Heart right ventricle (tissue), 16 donors: ENCODE measurements around the gene GGCT. TPM values are rescaled to one million over a fixed set of nuclear protein-coding genes. Genes with fewer than 3 reads are reported as not detected.
A peak's percentile ranks its signal among the peaks of the same experiment; 100 is the strongest.

Experiments used
- ATAC-seq, 8 donors: fragments of 200-7000 bp; cut with Tn5 transposase; one replicate each; pipeline ENCODE4 v1.9.1; 2020; ENCODE audit warnings: mild to moderate bottlenecking in 8 of 8, moderate library complexity in 8 of 8, moderate number of reproducible peaks in 1 of 8
- DNase-seq, 2 donors: peaks; one replicate each; pipeline ENCODE4 v3.0.0-alpha.2; 2020
- H3K27ac ChIP-seq, 10 donors: fragments of 200-600 bp; sonication (generic) in 2 of 10; one replicate each; pipeline versions ENCODE4 v1.5.0 to v1.8.0; 2020 to 2022; ENCODE audit warnings: mild to moderate bottlenecking in 3 of 10
- H3K27me3 ChIP-seq, 7 donors: fragments of 200-600 bp; one replicate each; pipeline ENCODE4 v1.8.0; 2021 to 2022; ENCODE audit warnings: mild to moderate bottlenecking in 2 of 7
- H3K36me3 ChIP-seq, 9 donors: fragments of 200-600 bp; sonication (generic) in 1 of 9; one replicate each; pipeline versions ENCODE4 v1.5.0 to v1.8.0; 2020 to 2022; ENCODE audit warnings: mild to moderate bottlenecking in 2 of 9
- H3K4me1 ChIP-seq, 9 donors: fragments of 200-600 bp; sonication (generic) in 1 of 9; one replicate each; pipeline versions ENCODE4 v1.5.0 to v1.8.0; 2020 to 2022; ENCODE audit warnings: mild to moderate bottlenecking in 4 of 9
- H3K4me3 ChIP-seq, 10 donors: fragments of 200-600 bp; sonication (generic) in 2 of 10; one replicate each; pipeline versions ENCODE4 v1.5.0 to v1.8.0; 2020 to 2022; ENCODE audit warnings: mild to moderate bottlenecking in 7 of 10, moderate library complexity in 2 of 10
- H3K9me3 ChIP-seq, 11 donors: fragments of 200-600 bp in 10 of 11; sonication (generic) in 2 of 11; one replicate each; pipeline versions ENCODE4 v1.5.0 to v1.8.0; 2013 to 2022; ENCODE audit warnings: mild to moderate bottlenecking in 2 of 11, control low read depth in 1 of 11, moderate library complexity in 1 of 11
- WGBS, 2 donors: extraction: QIAGEN DNeasy Blood & Tissue Kit; methylation state at CpG; one replicate each; pipeline ENCODE4 v1.1.7; 2013; ENCODE audit warnings: inconsistent platforms in 1 of 2; 5-methylcytosine and 5-hydroxymethylcytosine counted together
- intact Hi-C, 10 donors: fragments of 100-400 bp; cut with DNase I; formaldehyde crosslinking; loops; one replicate each; pipeline versions ENCODE4 v1.11.1 to v1.14.2; 2022
- polyA plus RNA-seq, 2 donors: library from polyadenylated mRNA; stranded (reverse); fragments of 200-250 nt; gene quantifications; one replicate each; pipeline ENCODE4 v1.2.3, GENCODE V29; 2013
- total RNA-seq, 10 donors: library from RNA; stranded (reverse); fragmentation: NEBNext Ultra II Directional in 3 of 10; extraction: Animal tissue kit (Norgen Biotek cat#: 25700) in 3 of 10; gene quantifications; one replicate each; pipeline versions ENCODE4 v1.2.1 to v1.2.4, GENCODE V29; 2021 to 2023
- TF ChIP-seq, protein P1 (sequence below), 9 donors: fragments of 200-600 bp; sonication (generic) in 2 of 9; IDR thresholded peaks; one replicate each; pipeline versions ENCODE4 v1.5.0 to v1.8.0; 2021 to 2022; ENCODE audit warnings: antibody characterized with exemption in 9 of 9, mild to moderate bottlenecking in 5 of 9, moderate library complexity in 1 of 9
- donor health status: Arrhythmogenic right ventricular cardiomyopathy.
- donor health status: ischemic (EF 13 %, LVEDD 7.1; RV severe dilation, severe dysfunction).
- donor health status: healthy with polysubstance abuse.
- donor health status: DM: no; HTN: yes; CAD: no.
- donor health status: DM: no; HTN: no; CAD: no.
- donor health status: ischemic (EF 25% LVEDD 6.9; RV normal size, moderate dysfunction).
- donor health status: ischemic (EF 25% LVEDD 5.7; RV mildly dilated, moderate dysfunction).
- donor health status: healthy.
- donor health status: DM: yes; HTN: yes; CAD: no.
- donor health status: Ischemic cardiomyopathy.
- donor health status: ischemic (EF 35%, LVEDD 5.7; RV mildly dilated, moderate dysfunction).
- donor health status: nonischemic (EF 11% LVEDD 7.7; RV severe dilation, severe dysfunction).
- donor health status: DM: yes; HTN: yes; CAD: no.
- donor health status: PGD.
- donor health status: ischemic (EF 29% LVEDD 5.4; RV normal size, mild dysfunction).
- donor health status: nonischemic (EF 23%, LVEDD 6.1; RV moderate dilation, normal function).

The GGCT gene
- total and polyA plus RNA-seq, 12 donors = 13.8 to 54.2 (median 18.7) TPM

DNA sequence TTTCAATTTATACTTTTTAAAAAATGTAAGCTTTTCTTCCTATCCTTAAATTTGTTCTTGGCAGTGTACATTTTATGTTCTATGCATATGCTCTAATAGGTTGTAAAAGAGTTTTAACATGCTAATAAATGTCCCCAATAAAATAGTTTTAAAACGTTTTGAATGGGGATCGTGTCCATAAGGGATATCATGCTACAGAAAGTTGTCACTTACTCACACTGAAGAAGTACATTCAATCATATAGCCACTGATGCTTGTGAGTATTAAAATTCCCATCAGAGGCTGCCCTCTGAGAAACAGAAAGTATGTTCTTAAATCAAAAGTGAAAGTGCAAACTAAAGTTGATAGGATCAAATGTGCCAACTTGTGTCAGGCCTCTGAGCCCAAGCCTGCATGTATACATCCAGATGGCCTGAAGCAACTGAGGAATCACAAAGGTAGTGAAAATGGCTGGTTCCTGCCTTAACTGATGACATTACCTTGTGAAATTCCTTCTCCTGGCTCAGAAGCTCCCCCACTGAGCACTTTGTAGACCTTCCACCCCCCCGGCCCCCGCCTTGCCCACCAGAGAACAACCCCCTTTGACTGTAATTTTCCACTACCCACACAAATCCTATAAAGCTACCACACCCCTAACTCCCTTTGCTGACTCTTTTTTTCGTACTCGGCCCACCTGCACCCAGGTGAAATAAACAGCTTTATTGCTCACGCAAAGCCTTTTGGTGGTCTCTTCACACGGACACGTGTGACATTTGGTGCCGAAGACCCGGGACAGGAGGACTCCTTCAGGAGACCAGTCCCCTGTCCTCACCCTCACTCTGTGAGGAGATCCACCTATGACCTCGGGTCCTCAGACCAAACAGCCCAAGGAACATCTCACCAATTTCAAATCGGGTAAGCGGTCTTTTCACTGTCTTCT, 25.2 kb downstream of the GGCT start:
- Histone ChIP-seq H3K36me3 (peaks cover 0 to 5% (median 0%) of the 10 kb centered on the region in 9 donors), H3K9me3 (no peaks in the 10 kb centered on the region), H3K4me3 (peak overlapping the region in 9 of 10 donors; percentile 60 to 88 (median 81)), H3K4me1 (peaks cover 13 to 47% (median 41%) of the 10 kb centered on the region in 9 donors), H3K27me3 (no peaks in the 10 kb centered on the region), H3K27ac (peak overlapping the region; percentile 88 to 99 (median 96))
- 85 to 87% methylated on average over 14 of the region's 14 CpGs for WGBS, 2 donors
- intact Hi-C loops = loop anchor here in 3 of 10 donors (2.0 to 10.0 kb wide), 2 partner anchors 25 to 195 kb away; partner anchors contain the start of genes GGCT (in 3 of the 3) and ZNRF2 (in 1 of the 3)
- TF ChIP-seq, protein P1, sequence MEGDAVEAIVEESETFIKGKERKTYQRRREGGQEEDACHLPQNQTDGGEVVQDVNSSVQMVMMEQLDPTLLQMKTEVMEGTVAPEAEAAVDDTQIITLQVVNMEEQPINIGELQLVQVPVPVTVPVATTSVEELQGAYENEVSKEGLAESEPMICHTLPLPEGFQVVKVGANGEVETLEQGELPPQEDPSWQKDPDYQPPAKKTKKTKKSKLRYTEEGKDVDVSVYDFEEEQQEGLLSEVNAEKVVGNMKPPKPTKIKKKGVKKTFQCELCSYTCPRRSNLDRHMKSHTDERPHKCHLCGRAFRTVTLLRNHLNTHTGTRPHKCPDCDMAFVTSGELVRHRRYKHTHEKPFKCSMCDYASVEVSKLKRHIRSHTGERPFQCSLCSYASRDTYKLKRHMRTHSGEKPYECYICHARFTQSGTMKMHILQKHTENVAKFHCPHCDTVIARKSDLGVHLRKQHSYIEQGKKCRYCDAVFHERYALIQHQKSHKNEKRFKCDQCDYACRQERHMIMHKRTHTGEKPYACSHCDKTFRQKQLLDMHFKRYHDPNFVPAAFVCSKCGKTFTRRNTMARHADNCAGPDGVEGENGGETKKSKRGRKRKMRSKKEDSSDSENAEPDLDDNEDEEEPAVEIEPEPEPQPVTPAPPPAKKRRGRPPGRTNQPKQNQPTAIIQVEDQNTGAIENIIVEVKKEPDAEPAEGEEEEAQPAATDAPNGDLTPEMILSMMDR (IDR thresholded peaks at IDR 0.05) = no peak
- DNase-seq (no peak), ATAC-seq (no peak)

DNA sequence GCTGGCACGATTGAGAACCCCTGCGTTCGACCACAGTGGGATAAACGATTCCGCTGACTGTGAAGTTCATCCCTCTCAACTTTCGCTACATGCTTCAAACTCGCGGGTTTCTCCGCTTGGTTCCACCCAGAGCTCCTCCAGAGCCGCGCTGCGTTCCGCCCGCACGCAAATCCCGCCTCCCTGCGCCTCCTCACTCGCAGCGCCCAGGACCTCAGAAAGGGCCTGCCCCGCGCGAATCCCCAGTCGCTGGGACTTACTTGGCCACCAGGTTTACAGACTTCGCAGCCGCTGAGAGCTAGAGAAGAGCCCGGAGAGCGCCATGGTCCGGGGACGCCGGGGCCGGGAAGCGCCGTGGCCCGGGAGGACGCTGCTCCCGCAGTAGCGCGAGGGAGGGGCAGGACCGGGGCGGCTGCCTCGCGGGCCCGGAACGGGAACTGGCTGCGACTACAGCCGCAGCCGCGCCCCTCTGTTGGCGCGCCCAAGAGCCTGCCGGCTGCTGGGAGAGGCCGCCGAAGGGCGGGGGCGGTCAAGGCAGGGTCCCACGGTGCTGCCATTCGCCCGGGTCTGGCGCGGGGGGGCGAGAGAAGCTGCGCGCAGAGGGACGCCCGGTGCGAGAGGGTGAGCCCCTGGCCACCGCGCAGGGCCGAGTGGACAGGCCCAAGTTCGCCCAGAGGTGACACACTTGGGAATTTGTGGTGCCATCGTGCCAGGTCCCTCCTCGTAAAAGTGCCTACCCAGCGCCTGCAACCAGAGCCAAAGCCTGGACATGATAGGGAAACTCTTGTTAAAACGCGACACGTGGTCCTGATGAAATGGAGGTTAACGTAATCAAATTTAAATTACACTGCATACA, 26.1 kb downstream of the GGCT start, which contains the start of gene NOD1:
NOD1 (minus strand) TSS at position 436 of the 853 bp plus-strand sequence. CDS start 21,863 bp downstream, outside the sequence.
- TF ChIP-seq, protein P1 (IDR thresholded peaks at IDR 0.05) = peak in 4 of 9 donors; percentile 24 to 48 (median 38)
- peaks cover 0 to 5% (median 0%) of the 10 kb centered on the region in 9 donors for H3K36me3 ChIP-seq
- DNase-seq (peak; percentile 78 to 85), ATAC-seq (peak; percentile 92 to 95 (median 94))
- peaks cover 13 to 55% (median 50%) of the 10 kb centered on the region in 9 donors for H3K4me1 ChIP-seq
- 0 to 1% methylated on average over 74 to 77 of the region's 77 CpGs for WGBS, 2 donors
- no peaks in the 10 kb centered on the region for H3K27me3 ChIP-seq
- intact Hi-C loops = loop anchor here in 3 of 10 donors (2.0 to 10.0 kb wide), 2 partner anchors 26 to 194 kb away; partner anchors contain the start of genes GGCT (in 3 of the 3) and ZNRF2 (in 1 of the 3)
- H3K9me3 ChIP-seq = no peaks in the 10 kb centered on the region
- H3K27ac ChIP-seq = peak within 1 kb of the TSS; percentile 88 to 99 (median 96)
- peak within 1 kb of the TSS; percentile 60 to 88 (median 81) for H3K4me3 ChIP-seq

DNA sequence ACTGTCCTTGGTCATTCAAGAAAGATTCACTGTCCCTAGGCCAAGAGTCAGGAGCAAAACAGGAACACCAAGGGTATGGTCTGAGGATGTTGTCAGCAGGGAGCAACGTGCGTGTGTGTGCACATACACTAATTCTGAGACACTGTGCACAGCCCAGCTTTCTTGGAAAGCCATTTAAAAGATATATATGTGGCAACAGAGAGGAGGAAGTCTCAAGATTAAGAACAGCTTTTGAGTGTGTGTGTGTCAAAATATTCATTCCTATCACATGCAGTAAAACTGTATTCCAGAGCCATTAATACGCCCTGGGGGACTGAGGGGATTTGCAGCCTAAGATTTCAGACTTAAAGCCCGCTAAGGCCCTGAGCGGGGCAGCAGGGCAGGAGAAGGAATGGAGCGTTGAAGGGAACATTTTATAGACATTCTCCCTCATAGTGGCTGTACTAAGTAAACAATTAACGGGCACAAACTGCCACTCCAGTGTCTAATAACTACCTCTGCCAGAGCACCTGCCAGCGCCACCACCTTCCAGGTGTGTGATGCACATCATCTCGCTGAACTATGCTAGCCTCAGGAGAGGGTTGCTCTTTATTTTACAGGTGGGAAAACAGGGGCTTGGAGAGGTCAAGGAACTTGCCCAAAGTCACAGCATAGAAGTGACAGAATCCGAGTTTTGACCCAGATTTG, 28.0 kb downstream of the GGCT start:
- Histone ChIP-seq H3K4me3 (peak overlapping the region in 7 of 10 donors; percentile 60 to 88 (median 81)), H3K27ac (peak overlapping the region in 6 of 10 donors; percentile 96 to 99 (median 96))
- intact Hi-C loops = loop anchor here in 1 of 10 donors (10.0 kb wide), 1 partner anchor 192 kb away; the partner anchor contains the start of gene ZNRF2

More for the DNA sequence above, 28.0 kb downstream of the GGCT start:
- 59 to 72% methylated on average over 10 of the region's 10 CpGs for WGBS, 2 donors
- ATAC-seq (no peak), DNase-seq (no peak)
- peaks cover 0 to 5% (median 0%) of the 10 kb centered on the region in 9 donors for H3K36me3 ChIP-seq
- TF ChIP-seq, protein P1 (IDR thresholded peaks at IDR 0.05) = no peak
- no peaks in the 10 kb centered on the region for H3K9me3 ChIP-seq
- H3K27me3 ChIP-seq = no peaks in the 10 kb centered on the region
- H3K4me1 ChIP-seq = peaks cover 22 to 75% (median 70%) of the 10 kb centered on the region in 9 donors
